Suppressor macrophage treated with lipopolysaccharide for 1 hour (primary cell): ENCODE measurements around the gene AMPD3.

Source experiments
- DNase-seq, 3 donors: peaks; one replicate each; pipeline ENCODE4 v3.0.0-alpha.2; 2020 to 2022

Gene AMPD3

GRCh38 chr11:10454878-10455631 lies at the start of gene AMPD3:
TSS of gene AMPD3 (plus strand) at chr11:10455264. CDS start at chr11:10461520, 6,256 bp downstream.
- DNase-seq: peak; percentile 94 to 99 (median 98)

- peak; percentile 92 to 96 (median 94) for DNase-seq
Observed at GRCh38 chr11:10405865-10406592, 49.0 kb upstream of the AMPD3 start.

DNA sequence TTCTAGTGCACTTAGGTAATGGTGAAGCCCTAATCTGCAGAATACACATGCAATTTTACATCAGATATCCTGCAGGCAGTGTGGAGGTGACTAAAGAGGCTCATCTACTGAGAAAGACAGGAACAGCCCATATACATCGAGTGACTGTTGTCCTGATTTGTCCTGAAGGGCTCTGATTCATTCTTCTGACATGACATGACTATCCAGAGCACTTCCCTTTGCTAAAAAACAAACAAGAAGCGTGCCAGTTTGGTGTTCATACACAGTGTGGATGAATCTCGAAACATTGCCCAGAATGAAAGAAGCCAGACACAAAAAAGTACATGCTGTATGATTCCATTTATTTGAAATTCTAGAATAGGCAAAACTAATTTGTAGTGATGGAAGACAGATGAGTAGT lies 48.0 kb upstream of the AMPD3 start:
- peak; percentile 71 to 93 (median 88) for DNase-seq

- no peak for DNase-seq
Observed at GRCh38 chr11:10407749-10408685, 47.0 kb upstream of the AMPD3 start.

DNA sequence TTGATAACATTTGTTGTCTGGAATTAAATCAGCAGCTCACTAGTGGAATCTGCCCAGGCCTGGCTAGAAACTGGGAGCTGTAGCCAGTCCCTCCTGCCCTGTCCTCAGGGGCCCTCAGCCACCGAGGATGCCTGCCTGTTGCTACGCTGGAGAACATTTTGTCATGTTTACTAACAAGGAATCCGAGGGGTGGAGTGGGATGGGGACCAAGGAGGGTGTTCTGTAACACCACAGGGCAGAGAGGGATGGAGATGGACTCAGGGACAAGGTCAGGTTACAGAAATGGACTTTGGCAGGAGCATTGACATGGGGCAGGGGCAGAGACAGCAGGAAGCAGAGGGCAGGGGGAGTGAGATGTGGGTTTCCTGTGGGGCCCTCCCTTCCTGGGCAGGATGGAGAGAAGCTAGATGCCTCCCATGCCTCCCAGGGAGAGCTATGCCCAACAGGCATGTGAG lies 45.8 kb upstream of the AMPD3 start:
- no peak for DNase-seq

DNA sequence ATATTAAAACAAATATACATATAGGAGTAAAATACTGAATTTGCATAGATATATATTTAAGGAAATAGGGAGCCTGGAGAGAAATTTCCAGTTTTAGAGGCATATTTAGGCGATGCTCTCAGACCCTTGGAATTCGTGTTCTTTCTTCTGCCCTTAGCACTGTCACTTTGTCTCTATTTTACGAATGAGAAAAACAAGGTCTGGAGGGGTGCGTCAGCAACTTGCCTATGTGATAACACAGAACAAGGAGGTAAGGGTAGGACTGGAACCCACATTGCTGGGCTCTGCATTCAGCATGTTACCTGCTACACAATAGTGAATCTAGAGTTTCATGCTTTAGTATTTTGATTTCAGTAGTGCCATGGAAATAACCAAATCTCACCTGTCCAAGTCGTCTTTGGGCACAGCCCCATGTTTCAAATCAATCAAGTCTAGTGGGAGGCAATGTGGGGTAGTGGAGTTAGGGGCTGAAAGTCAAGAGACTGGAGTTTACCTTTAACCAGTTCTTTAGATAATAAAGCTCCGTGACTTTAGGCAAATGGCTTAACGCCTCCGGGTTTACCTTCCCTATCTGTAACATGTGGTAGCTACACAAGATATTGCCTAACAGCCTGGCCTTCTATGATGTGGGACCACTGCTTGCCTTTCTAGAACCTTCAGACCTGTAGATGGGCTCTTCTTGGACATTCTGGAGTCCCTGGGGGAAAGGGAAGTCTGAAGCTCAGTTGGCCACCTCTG lies 44.8 kb upstream of the AMPD3 start:
- no peak for DNase-seq

GRCh38 chr11:10410844-10411200 lies 44.2 kb upstream of the AMPD3 start:
- no peak for DNase-seq

GRCh38 chr11:10412266-10412665 lies 42.8 kb upstream of the AMPD3 start:
- no peak for DNase-seq

GRCh38 chr11:10413268-10413667 lies 41.8 kb upstream of the AMPD3 start:
- DNase-seq: peak; percentile 70 to 74 (median 71)

DNA sequence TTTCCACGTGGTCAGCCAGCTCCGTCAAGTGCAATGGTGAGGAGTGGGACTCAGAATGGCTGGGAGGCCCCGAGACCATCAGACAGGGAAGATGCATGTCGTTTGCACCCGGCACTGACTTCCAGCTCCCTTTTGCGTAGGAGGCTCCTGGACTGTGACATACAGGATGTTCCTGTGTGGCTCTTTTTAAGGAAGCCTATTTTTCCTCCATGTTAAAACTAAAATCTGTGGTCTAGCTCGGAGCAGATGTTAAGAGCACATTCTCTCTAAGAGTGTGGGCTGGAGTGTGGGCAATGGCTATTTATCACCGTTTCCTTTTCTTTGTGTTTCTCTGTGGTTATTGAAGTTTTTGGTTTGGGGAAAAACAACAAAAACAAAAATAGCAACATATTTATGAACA lies 40.9 kb upstream of the AMPD3 start:
- peak; percentile 82 to 88 (median 88) for DNase-seq

- peak; percentile 79 to 85 (median 83) for DNase-seq
Observed at GRCh38 chr11:10414659-10415058, 40.4 kb upstream of the AMPD3 start.

GRCh38 chr11:10415817-10416392 lies 39.2 kb upstream of the AMPD3 start:
- no peak for DNase-seq

DNA sequence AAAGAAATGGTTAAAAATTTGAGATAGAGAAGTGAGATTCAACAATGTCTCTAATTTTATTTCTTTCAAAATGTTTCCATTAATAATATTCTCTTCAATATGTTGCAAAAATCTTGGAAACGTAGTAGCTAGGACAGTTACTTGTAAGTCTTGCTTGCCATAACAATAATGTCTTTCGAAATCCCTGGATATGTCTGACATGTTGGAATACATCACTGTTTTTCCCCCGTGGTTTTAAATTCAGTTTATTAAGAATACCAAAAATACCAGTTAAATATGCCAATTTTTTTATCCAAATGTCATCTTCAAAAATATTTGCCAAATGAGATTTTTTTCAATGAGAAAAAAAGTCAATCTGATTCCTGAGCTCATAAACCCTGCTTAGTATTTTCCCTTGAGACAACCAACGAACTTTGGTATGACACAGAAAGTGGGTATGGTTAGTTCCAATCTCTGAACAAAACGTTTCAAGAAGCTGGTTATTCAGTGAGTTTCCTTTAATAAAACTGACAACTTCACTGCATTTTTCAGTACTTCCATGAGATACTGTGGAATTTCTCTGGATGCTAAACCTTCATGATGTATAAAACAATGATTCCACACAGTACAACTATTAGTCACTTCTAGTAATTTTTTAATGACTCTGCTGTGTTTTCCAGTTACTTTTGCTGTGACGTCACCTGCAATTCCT lies 36.7 kb upstream of the AMPD3 start:
- DNase-seq: peak in 1 of 3 donors; percentile 42

- no peak for DNase-seq
Observed at GRCh38 chr11:10418950-10419310, 36.1 kb upstream of the AMPD3 start.

GRCh38 chr11:10426475-10426874 lies 28.6 kb upstream of the AMPD3 start:
- peak in 1 of 3 donors; percentile 16 for DNase-seq

DNA sequence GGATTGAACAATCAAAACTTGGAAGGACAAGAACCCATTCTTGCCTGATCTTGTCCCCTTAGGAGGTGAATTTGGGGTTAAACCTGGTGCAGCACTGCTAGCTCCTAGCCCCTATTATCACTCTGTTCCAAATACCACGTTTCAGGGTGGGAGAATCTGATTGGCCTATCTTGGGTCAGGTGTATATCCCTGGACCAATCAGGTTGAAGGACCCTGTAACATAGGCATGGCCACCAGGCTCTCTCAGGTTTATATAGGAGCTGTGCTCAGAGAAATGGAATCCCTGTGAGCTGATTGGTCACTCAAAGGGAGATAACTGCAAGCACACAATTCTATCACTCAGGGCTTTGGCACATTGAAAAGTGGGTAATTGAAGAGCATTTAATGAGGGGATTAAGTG lies 26.6 kb upstream of the AMPD3 start:
- no peak for DNase-seq

DNA sequence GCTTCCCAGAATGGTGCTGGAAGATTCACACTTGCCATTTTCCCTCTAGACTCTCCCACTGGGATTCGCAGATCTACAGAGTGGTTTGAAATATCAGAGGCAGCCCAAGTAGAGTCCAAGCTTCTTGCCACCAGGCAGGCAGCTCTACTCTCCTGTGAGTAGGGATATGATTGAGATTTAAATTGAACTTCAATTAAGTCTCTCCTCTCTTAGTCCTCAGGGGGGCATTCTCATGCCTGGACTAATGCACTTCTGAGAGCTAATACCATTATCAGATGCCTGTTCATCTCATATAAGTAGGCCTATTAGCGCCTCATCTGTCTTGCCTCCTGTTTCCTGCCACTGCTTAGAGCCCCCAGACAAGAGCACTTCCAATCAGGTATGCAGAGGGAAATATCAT lies 25.5 kb upstream of the AMPD3 start:
- DNase-seq: no peak

DNA sequence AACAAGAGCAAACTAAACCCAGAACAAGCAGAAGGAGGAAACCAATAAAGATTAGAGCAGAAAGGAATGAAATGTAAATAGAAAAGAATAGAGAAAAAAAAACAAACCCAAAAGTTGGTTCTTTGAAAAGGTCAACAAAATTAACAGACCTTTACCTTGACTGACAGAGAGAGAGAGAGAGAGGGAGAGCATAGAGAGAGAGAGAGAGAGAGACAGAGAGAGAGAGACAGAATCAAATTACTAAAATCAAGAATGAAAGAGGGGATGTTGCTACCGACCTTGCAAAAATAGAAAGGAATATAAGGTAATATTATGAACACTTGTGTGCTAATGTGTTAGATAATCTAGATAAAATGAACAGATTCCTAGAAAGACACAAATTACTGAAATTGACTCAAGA lies 22.6 kb upstream of the AMPD3 start:
- no peak for DNase-seq

GRCh38 chr11:10432971-10433370 lies 22.1 kb upstream of the AMPD3 start:
- no peak for DNase-seq

DNA sequence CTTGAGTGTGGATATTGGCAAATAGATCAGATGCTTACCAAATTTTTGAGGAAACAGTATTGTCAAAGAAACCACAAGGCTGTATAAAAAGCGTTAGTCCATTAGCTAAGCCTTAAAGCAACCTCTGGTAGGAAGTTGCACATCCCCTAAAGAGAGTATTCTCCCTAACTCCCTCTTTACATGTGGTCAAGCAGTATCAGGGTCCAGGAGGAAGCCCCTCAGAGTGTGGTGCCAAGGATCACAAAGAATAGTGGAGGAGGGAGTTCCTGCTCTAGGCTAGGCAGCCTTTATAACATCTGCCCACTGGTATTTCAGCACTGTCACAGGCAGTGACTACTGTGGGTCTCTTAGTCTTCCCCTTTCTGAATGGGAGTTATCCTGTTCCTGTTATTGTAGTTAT lies 18.8 kb upstream of the AMPD3 start:
- DNase-seq: peak; percentile 81 to 89 (median 86)

DNA sequence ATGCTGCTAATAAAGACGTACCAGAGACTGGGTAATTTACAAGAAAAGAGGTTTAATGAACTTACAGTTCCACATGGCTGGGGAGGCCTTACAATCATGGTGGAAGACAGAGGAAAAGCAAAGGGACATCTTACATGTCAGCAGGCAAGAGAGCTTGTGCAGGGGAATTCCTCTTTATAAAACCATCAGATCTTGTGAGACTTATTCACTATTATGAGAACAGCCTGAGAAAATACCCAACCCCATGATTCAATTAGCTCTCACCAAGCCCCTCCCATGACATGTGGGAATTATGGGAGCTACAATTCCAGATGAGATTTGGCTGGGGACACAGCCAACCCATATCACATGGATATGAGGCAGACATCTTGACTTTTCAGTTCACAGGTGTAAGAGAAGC lies 18.4 kb upstream of the AMPD3 start:
- DNase-seq: peak; percentile 87 to 93 (median 90)
